ELF-1 (cell line): Measurements from ENCODE around the gene PLEKHJ1.
A peak's percentile ranks its signal among the peaks of the same experiment; 100 is the strongest.
"Not testable (repeated sequence)": the region's sequence is repeated elsewhere in the genome, so short reads cannot be mapped to it uniquely, and the experiment has no call there.

ENCODE experiments used
- DNase-seq: peaks from one replicate; pipeline ENCODE4 v3.0.0-alpha.2; 2016; ENCODE audit warnings: low read depth, low spot score

Gene PLEKHJ1

DNA sequence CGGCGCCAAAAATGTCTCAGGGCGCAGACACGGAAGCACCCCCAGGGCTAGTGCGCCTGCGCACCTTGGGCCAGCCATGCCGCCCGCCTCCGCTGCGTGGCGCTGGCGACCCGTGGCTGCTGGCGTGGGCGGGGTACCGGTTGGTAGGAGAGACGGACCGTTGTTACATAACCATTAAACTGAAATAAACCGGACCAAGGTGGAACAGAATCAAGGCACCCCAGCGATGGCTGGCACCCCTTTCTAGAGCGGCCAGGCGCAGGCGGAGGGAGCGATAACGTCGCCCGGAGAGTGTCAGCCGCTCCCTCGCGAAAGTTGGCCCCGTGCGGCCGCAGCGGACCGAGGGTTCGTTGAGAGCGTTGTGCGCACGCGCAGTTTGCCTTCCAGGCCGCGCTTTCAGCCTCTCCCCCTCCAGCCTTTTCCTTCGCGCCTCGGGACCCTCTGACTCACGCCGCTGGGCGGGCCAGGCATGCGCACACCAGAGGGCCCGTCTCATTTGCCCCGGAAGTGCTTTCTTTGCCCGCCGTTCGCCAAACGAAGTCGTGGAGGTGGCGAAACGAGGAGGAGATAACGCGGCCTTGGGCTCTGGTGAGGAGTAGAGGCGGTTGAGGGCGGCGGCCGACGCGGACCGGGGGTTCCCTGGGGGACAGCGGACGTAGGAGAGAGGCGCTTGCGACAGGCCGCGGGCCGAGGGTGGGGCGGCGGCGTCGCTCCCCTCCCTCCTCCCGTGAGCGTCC, at the start of gene PLEKHJ1, which contains the start of gene SF3A2:
Gene PLEKHJ1 (minus strand): TSS at position 16 of the 737 bp plus-strand sequence. CDS start 81 bp downstream, outside the sequence.
Gene SF3A2 (plus strand): TSS at position 511 of the 737 bp plus-strand sequence. CDS start 6,595 bp downstream, outside the sequence.
- peak; percentile 99 for DNase-seq

DNA sequence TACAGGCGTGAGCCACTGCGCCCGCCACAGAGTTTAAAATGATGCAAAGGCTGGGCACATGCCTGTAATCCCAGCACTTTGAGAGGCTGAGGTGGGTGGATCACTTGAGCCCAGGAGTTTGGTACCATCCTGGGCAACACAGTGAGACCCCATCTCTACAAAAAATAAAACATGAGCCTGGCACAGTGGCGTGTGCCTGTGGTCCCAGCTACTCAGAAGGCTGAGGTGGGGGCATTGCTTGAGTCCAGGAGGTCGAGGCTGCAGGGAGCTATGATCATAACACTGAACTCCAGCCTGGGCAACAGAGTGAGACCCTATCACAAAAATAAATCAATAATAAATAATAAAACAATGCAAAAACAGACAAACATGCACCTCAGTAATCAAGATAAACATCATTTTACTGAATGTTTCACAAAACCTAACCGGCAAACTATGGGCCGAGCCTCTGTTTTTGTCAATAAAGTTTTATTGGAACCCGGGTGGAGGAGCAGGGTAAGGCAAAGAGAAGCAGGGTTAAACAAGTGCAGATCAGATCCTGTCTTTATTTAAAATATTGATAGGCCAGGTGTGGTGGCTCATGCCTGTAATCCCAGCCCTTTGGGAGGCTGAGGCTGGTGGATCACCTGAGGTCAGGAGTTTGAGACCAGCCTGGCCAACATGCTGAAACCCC, 47.8 kb upstream of the PLEKHJ1 start:
- no peak for DNase-seq

DNA sequence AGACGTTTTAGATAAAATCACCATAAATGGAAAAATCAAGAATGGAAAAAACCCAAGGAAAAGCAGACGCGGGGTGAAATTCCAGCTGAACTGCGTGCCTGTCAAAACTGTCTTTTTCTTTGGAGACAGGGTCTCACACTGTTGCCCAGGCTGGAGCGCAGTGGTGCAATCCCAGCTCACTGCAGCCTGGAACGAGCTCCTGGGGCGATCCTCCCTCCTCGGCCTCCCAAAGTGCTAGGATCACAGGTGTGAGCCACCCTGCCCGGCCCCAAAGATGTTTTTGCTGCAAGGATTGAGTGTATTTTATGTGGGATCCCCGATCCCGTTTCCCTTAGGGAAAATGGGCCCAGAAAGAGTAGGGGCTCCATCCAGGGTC, 46.7 kb upstream of the PLEKHJ1 start:
- DNase-seq = no peak

DNA sequence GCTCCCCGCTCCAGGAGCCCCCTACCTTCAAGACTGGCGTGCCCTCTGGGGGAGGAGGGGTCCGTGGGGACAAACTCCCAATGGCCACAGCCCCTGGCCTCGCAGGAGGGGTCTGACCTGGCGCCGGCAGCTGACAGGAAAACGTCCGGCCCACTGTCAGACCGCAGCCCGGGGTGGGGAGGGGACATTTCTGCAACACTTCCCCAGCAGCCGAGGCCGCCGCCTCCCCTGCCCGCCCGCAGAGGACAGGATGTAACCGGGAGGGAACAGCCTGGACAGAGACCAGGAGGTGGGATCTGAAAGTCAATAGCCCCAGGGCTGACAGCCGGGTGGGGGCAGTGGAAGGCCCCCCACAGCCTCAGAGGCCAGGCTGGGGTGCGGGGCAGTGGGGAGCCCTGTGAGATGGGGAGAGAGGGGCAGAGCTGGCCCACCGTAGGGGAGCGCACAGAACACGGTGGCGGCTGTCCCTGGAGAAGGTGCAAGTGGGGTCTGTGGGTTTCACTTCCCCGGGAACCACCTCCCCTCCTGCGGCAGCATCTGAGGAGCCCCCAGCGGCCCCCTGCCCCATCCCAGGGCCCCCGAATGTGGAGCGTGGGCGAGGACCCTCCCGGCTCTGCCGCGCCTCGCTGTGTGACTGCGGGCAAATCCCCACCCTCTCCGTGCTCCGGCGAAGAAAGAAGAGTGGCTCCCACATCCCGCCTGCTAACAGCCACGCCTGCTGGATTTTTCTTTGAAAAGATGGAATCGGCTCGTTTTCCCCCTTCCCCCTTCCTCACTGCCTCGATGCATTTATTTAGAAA, 46.1 kb upstream of the PLEKHJ1 start, which contains the start of gene PEAK3:
Gene PEAK3 (minus strand): TSS at position 114 of the 800 bp plus-strand sequence. CDS start 1,244 bp downstream, outside the sequence.
- DNase-seq = peak; percentile 67

DNA sequence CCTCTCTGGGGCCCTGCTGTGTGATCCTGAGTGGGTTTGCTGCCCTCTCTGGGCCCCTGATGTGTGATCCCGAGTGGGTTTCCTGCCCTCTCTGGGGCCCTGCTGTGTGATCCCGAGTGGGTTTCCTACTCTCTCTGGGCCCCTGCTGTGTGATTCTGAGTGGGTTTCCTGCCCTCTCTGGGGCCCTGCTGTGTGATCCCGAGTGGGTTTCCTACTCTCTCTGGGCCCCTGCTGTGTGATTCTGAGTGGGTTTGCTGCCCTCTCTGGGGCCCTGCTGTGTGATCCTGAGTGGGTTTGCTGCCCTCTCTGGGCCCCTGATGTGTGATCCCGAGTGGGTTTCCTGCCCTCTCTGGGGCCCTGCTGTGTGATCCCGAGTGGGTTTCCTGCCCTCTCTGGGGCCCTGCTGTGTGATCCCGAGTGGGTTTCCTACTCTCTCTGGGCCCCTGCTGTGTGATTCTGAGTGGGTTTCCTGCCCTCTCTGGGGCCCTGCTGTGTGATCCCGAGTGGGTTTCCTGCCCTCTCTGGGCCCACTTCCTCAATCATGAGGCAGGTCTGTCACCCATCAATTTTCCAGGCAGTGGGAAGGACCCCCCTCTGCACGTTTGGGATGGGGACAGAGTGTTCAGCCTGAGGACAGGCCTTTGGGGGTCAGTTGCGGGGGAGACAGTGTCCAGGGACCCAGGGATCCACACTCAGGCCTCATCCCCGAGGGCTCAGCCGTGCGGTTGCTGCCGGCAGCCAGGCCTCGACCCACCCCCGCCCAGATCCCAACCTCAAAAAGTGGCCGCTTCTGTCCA, 45.3 kb upstream of the PLEKHJ1 start:
- DNase-seq = not testable (repeated sequence)

DNA sequence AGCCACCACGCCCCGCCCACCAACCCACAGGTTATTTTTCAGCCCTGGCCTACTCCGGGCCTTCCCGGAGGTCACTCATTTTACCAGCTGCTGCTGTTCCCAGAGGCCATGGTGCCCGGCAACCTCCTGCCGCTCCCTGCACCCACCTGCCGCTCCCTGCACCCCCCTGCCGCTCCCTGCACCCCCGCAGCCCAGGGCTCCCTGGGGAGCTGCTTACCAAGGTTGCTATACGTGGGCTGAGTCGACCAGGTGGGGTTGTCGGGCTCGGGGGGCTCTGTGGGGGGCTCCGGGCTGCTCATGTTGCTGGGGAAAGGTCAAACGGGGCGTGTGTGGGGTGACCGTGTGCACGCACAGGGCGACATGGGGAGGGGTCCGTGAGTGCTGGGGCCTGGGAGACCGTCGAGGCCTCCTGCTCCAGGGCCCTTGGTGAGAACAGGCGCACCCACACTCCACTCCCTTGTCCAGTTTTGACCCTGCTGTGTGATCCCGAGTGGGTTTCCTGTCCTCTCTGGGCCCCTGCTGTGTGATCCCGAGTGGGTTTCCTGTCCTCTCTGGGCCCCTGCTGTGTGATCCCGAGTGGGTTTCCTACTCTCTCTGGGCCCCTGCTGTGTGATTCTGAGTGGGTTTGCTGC, 44.6 kb upstream of the PLEKHJ1 start:
- DNase-seq = no peak

DNA sequence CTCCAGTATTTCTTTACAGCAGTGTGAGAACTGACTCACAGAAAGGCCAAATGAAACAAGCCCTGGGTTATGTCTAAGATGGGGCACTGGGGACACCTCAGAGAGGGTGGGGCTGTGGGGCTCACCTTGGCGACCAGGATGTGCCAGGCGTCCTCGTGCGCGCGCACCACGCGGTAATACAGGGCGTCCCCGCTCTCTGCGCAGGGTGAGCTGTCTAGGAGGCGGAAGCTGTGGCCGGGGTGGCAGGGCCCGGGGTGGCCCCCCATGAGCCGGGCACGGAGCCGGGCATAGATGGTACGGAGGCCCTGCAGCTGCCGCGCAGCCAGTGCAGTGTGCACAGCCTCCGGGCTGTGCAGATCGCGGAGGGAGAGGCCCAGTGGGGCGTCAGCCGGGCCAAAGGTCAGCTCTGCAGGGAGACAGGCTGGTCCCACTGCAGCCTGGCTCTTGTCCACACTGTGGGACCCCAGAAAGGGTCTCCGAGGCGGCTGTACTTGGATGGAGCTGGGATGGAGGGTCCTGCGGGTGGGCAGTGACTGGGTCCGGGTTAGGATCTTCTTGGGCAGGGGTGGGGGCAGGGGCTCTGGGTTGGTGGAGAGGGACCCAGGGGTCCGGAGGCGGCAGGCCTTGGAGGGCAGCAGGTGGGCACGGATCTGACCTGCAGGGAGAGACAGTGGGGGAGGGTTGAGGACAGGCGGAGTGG, 42.5 kb upstream of the PLEKHJ1 start:
- DNase-seq = no peak

DNA sequence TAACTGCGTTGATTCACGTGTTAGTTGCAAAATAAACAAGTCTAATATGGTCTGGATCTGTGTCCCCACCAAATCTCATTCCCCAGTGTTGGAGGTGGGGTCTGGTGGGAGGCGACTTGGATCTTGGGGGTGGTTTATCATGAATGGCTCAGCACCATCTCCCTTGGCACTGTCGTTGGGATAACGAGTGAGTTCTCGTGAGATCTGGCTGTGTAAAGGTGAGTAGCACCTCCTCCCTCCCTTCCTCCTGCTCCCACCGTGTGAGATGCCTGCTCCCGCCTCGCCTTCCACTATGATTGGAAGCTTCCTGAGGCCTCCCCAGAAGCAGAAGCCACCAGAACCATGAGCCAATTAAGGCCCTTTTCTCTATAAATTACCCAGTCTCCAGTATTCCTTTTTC, 41.0 kb upstream of the PLEKHJ1 start:
- DNase-seq = no peak

GRCh38 chr19:2276429-2276986, 40.4 kb upstream of the PLEKHJ1 start:
- DNase-seq = no peak

DNA sequence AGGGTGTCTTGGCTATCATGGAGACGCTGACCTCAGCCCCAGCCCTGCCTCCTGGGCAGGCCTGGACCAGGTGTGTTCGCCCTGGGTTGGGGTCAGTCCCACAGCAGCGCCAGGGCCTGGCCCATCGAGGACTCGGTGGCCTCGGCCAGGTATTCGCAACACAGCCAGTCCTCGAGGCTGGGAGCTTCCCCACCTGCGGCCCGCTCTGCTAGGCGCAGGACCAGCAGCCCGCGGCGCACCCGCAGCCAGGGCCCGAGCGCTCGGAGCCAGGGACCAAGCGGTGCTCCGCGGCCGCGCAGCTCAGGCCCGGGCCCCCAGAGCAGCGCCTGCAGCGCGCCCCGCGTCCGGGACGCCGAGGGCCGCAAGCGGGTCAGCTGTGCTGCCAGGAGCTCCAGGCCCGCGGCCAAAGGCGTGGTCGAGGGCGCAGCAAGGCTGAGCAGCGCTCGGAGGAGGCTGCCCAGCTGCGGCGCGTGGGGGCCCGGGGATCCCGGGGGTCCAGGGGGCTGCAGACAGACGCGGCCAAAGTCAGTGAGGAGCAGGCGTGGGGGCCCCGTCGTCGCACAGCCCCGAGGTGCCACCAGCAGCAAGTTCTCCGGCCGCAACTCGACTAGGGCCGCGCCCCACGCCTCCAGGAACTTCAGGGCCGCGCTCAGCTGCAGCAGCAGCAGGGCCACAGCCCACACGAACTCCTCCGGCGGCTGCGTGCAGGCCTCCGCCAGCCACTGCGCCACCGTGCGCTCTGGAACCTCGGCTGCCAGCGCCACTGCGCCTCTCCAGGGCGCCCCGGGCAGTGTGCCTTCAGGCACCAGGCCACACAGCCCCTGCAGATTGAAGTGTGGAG, 39.7 kb upstream of the PLEKHJ1 start:
- no peak for DNase-seq

- peak; percentile 84 for DNase-seq
These were observed 38.9 kb upstream of the PLEKHJ1 start for GRCh38 chr19:2274931-2275535.

DNA sequence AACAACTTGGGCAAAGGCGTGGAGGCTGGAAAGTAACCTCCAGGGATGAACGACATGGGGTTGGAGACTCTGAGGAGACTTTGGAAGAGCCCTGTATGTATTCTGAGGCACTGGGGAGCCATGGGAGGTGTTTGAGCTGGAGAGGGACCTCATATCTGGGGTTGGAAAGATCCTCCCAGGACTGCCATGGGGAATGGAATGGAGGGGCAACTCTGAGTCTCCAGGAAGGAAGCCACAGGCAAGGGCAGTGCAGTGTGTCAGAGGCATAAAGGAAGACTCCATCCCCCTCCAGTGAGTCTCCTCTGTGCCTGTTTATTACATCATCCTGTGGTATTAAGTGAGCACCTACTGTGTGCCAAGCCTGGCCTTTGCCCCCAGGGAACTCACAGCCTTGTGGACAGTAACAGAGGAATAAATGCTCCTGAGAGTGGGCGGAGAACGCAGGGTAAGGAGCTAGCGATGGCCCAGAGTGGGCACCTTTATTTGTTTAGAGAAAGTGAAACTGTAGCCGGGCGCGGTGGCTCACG, 38.1 kb upstream of the PLEKHJ1 start:
- DNase-seq = no peak

GRCh38 chr19:2273356-2274184, 37.4 kb upstream of the PLEKHJ1 start:
- DNase-seq = peak; percentile 96

DNA sequence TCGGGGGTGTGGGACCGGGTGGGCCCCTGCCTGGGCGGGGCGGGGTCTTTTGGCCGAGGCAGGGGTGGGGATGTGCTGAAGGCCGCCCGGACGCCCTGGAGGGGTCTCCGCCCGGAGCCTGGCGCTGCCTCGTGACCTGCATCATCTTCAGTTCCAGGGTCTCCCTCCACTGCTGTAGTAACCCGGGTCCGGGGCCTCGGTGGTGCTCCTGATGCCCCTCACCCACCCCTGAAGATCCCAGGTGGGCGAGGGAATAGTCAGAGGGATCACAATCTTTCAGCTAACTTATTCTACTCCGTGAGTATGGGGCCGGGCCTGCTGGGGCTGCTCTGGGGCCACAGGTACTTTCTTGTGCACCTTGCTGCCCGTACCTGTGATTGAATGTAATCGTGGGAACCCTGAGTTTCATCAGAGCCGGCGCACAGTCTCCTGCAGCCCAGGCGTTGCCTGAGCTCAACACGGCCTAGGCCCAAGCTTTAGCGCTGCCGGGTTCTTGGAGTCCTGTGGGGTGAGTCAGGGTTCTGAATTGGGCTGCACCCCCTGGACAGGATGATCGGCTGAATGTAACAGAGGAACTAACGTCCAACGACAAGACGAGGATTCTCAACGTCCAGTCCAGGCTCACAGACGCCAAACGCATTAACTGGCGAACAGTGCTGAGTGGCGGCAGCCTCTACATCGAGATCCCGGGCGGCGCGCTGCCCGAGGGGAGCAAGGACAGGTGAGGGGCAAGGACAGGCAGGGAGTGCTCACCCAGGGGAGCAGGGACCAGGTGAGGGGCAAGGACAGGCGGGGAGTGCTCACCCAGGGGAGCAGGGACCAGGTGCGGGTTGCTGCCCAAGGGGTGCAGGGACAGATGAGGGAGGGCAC, 35.3 kb upstream of the PLEKHJ1 start:
- DNase-seq = peak; percentile 54

DNA sequence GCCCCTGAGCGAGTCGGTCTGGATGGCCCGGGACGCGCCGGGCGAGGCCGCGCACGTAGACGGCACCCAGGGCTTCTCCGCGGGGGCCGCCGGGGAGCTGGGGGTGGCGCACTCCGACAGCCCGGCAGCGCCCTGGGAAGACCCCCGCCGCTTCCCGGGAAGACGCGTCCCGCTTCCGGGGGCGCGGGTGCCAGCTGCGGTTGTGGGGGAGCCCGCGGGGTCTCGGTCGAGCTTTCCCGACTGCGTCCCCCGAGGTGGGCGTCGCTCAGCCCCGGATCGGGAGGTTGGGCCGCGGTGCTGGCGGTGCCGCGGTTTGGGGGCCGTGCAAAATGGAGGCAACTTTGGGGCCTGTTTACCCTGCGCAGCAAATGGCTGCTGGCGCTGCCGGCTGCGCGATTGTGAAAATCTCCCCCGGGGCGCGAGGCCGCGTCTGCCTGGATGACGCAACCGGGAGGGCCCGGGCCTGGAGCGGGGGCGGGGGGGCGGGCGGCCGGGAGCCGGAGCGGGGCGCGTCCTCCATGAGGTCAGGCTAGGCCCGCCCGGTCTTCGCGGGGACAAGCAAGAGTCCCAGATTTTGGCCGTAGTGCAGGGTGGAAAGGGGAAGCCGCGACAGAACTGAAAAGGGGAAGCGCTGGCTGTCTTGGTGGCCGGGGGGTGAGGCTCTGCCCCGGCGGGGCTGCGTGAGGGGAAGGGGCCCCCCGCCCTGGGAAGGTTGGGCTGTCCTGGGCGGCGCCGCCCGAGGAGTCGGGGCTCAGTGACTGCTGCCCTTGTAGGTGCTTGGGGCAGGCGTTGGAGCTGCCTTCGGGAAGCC, 34.5 kb upstream of the PLEKHJ1 start:
- DNase-seq = peak; percentile 55

GRCh38 chr19:2270157-2270422, 34.0 kb upstream of the PLEKHJ1 start:
- DNase-seq = no peak
